Measurements from ENCODE around the gene MYO9B. TPM values are rescaled to one million over a fixed set of nuclear protein-coding genes. Genes with fewer than 3 reads are reported as not detected.
"Not testable (repeated sequence)": the region's sequence is repeated elsewhere in the genome, so short reads cannot be mapped to it uniquely, and the experiment has no call there.

The MYO9B gene
- total and polyA plus RNA-seq, 4 donors: 44.3 to 121 (median 97.2) TPM

DNA sequence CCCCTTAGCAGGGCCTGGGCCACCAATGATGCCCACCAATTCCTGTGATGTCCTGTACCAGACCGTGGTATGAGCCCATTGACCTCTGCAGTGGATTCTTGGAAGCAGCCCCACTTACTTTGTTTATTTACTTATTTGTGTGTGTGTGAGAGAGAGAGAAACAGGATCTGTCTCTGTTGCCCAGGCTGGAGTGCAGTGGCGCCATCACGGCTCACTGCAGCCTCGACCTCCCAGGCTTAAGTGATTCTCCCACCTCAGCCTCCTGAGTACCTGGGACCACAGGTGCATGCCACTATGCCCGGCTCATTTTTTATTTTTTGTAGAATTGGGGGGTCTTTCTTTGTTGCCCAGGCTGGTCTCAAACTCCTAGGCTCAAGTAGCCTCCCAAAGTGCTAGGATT lies 13.0 kb downstream of the MYO9B start:
- DNase-seq: no peak
- no peaks in the 10 kb centered on the region for H3K9me3 ChIP-seq (ENCODE audit: control insufficient read depth in 4 of 4, insufficient read depth in 3 of 4, low read length in 3 of 4)
- TF ChIP-seq, protein P1, sequence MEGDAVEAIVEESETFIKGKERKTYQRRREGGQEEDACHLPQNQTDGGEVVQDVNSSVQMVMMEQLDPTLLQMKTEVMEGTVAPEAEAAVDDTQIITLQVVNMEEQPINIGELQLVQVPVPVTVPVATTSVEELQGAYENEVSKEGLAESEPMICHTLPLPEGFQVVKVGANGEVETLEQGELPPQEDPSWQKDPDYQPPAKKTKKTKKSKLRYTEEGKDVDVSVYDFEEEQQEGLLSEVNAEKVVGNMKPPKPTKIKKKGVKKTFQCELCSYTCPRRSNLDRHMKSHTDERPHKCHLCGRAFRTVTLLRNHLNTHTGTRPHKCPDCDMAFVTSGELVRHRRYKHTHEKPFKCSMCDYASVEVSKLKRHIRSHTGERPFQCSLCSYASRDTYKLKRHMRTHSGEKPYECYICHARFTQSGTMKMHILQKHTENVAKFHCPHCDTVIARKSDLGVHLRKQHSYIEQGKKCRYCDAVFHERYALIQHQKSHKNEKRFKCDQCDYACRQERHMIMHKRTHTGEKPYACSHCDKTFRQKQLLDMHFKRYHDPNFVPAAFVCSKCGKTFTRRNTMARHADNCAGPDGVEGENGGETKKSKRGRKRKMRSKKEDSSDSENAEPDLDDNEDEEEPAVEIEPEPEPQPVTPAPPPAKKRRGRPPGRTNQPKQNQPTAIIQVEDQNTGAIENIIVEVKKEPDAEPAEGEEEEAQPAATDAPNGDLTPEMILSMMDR (IDR thresholded peaks at IDR 0.05; ENCODE audit: control extremely low read depth, extremely low read depth): no peak
- H3K27me3 ChIP-seq (ENCODE audit: control insufficient read depth in 3 of 3, insufficient read depth in 3 of 3, low read length in 2 of 3): no peaks in the 10 kb centered on the region
- H3K9ac ChIP-seq (ENCODE audit: insufficient read depth in 1 of 2, low read length in 2 of 2): no peak overlapping the region
- peaks cover 0 to 7% (median 0%) of the 10 kb centered on the region in 4 donors for H3K36me3 ChIP-seq (ENCODE audit: control insufficient read depth in 4 of 4, insufficient read depth in 4 of 4, low read length in 4 of 4)
- H3K4me1 ChIP-seq (ENCODE audit: control insufficient read depth in 5 of 5, insufficient read depth in 5 of 5, low read length in 5 of 5): peaks cover 0 to 14% (median 3%) of the 10 kb centered on the region in 5 donors
- no peak overlapping the region for H3K4me3 ChIP-seq
- WGBS, 2 donors: 82 to 90% methylated on average over 5 of the region's 5 CpGs
- ATAC-seq (ENCODE audit: insufficient read depth, low FRiP score): no peak
- no peak overlapping the region for H3K27ac ChIP-seq (ENCODE audit: low read depth in 1 of 2, low read length in 1 of 2)

DNA sequence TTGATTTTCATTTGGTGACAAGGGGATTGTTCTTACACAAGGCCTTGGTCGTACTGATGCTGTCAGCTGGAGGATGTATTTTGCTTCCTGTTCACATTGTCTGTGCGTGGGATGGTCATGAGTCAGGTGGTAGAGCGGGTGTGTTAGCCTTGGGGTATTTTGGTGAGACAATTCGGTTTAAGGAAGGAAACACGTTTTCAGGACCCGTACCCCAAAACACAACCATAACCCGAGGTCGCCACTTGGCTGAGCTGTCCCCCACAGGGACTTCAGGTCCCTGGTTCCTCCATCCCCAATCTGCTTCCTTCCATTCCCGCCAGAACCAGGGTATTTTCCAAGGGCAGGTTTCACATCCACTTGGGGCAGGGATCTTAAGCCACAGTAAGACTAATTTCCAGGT lies 15.0 kb downstream of the MYO9B start:
- WGBS, 2 donors: 47 to 64% methylated on average over 9 of the region's 9 CpGs
- H3K27ac ChIP-seq (ENCODE audit: low read depth in 1 of 2, low read length in 1 of 2): peak overlapping the region in 1 of 2 donors; percentile 56
- H3K27me3 ChIP-seq (ENCODE audit: control insufficient read depth in 3 of 3, insufficient read depth in 3 of 3, low read length in 2 of 3): no peaks in the 10 kb centered on the region
- no peak overlapping the region for H3K4me3 ChIP-seq
- peak; percentile 31 for ATAC-seq (ENCODE audit: insufficient read depth, low FRiP score)
- peaks cover 0 to 14% (median 3%) of the 10 kb centered on the region in 5 donors for H3K4me1 ChIP-seq (ENCODE audit: control insufficient read depth in 5 of 5, insufficient read depth in 5 of 5, low read length in 5 of 5)
- H3K9me3 ChIP-seq (ENCODE audit: control insufficient read depth in 4 of 4, insufficient read depth in 3 of 4, low read length in 3 of 4): no peaks in the 10 kb centered on the region
- DNase-seq: no peak
- TF ChIP-seq, protein P1 (IDR thresholded peaks at IDR 0.05; ENCODE audit: control extremely low read depth, extremely low read depth): no peak
- peaks cover 0 to 4% (median 0%) of the 10 kb centered on the region in 4 donors for H3K36me3 ChIP-seq (ENCODE audit: control insufficient read depth in 4 of 4, insufficient read depth in 4 of 4, low read length in 4 of 4)
- H3K9ac ChIP-seq (ENCODE audit: insufficient read depth in 1 of 2, low read length in 2 of 2): no peak overlapping the region

DNA sequence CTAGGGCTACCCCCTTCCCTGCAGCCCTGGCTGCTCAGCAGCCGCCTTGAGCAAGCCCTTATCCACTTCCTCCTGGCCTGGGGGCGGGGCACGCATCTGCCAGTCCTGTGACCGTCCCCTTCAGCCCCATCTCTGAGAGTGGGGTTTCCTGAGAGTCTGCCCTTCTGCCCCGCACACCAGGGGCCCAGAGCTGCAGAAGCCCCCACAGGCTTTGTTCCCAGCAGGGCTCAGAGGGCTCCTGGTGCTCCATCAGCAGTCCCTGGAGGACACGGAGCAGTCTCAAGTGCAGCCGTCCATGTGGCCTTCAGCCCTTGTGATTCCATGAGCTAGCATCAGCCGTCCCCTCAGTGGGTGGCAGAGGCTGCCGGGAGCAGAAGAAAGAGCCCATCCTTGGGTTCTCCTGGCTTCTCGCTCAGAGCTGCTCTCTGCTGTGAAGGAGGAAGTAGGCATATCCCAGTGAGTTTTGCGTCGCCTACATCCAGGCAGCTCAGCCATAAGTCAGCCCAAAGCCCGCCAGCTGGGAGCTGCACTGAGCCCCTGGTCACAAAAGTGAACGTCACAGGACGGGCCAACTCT lies 16.3 kb downstream of the MYO9B start:
- Histone ChIP-seq H3K27ac (ENCODE audit: low read depth in 1 of 2, low read length in 1 of 2) (peak overlapping the region in 1 of 2 donors; percentile 29), H3K4me1 (ENCODE audit: control insufficient read depth in 5 of 5, insufficient read depth in 5 of 5, low read length in 5 of 5) (peaks cover 0 to 14% (median 3%) of the 10 kb centered on the region in 5 donors), H3K4me3 (no peak overlapping the region), H3K27me3 (ENCODE audit: control insufficient read depth in 3 of 3, insufficient read depth in 3 of 3, low read length in 2 of 3) (no peaks in the 10 kb centered on the region), H3K36me3 (ENCODE audit: control insufficient read depth in 4 of 4, insufficient read depth in 4 of 4, low read length in 4 of 4) (no peaks in the 10 kb centered on the region), H3K9me3 (ENCODE audit: control insufficient read depth in 4 of 4, insufficient read depth in 3 of 4, low read length in 3 of 4) (no peaks in the 10 kb centered on the region), H3K9ac (ENCODE audit: insufficient read depth in 1 of 2, low read length in 2 of 2) (no peak overlapping the region)
- 29 to 65% methylated on average over 15 of the region's 15 CpGs for WGBS, 2 donors
- TF ChIP-seq, protein P1 (IDR thresholded peaks at IDR 0.05; ENCODE audit: control extremely low read depth, extremely low read depth): no peak
- ATAC-seq (ENCODE audit: insufficient read depth, low FRiP score) (peak; percentile 49), DNase-seq (no peak)

DNA sequence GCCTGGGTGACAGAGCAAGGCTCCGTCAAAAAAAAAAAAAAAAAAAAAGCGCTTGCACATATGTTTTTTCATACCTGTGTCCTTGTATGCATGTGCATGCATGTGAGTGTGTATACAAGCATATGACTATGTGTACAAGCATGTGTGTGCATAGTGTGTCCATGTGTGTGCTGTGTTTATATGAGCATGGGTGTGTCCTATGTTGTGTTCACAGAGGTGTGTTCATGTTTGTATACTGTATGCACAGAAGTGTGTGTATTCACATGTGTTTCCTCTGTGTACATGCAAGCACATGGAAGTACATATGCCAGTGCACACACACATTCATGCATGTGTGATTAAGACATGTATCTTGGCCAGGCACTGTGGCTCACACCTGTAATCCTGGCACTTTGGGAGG lies 17.1 kb downstream of the MYO9B start:
- TF ChIP-seq, protein P1 (IDR thresholded peaks at IDR 0.05; ENCODE audit: control extremely low read depth, extremely low read depth): no peak
- DNase-seq: no peak
- WGBS, 2 donors: 92 to 94% methylated on average over 2 of the region's 2 CpGs
- no peak overlapping the region for H3K4me3 ChIP-seq
- no peak for ATAC-seq (ENCODE audit: insufficient read depth, low FRiP score)
- no peak overlapping the region for H3K27ac ChIP-seq (ENCODE audit: low read depth in 1 of 2, low read length in 1 of 2)
- no peaks in the 10 kb centered on the region for H3K9me3 ChIP-seq (ENCODE audit: control insufficient read depth in 4 of 4, insufficient read depth in 3 of 4, low read length in 3 of 4)
- H3K36me3 ChIP-seq (ENCODE audit: control insufficient read depth in 4 of 4, insufficient read depth in 4 of 4, low read length in 4 of 4): no peaks in the 10 kb centered on the region
- H3K9ac ChIP-seq (ENCODE audit: insufficient read depth in 1 of 2, low read length in 2 of 2): no peak overlapping the region
- H3K27me3 ChIP-seq (ENCODE audit: control insufficient read depth in 3 of 3, insufficient read depth in 3 of 3, low read length in 2 of 3): no peaks in the 10 kb centered on the region
- peaks cover 0 to 17% (median 3%) of the 10 kb centered on the region in 5 donors for H3K4me1 ChIP-seq (ENCODE audit: control insufficient read depth in 5 of 5, insufficient read depth in 5 of 5, low read length in 5 of 5)

DNA sequence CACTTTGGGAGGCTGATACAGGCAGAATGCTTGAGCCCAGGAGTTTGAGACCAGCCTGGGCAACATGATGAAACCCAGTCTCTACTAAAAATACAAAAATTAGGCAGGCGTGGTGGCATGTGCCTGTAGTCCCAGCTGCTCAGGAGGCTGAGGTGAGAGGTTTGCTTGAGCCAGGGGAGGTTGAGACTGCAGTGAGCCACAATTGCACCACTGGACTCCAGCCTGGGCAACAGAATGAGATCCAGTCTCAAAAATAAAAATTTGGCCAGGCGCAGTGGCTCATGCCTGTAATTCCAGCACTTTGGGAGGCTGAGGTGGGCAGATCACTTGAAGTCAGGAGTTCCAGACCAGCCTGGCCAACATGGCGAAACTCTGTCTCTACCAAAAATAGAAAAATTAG lies 19.1 kb downstream of the MYO9B start:
- not testable (repeated sequence) for H3K27me3 ChIP-seq (ENCODE audit: control insufficient read depth in 3 of 3, insufficient read depth in 3 of 3, low read length in 2 of 3); H3K36me3 ChIP-seq (ENCODE audit: control insufficient read depth in 4 of 4, insufficient read depth in 4 of 4, low read length in 4 of 4); ATAC-seq (ENCODE audit: insufficient read depth, low FRiP score); H3K4me3 ChIP-seq; H3K9me3 ChIP-seq (ENCODE audit: control insufficient read depth in 4 of 4, insufficient read depth in 3 of 4, low read length in 3 of 4); H3K9ac ChIP-seq (ENCODE audit: insufficient read depth in 1 of 2, low read length in 2 of 2); DNase-seq
- peaks cover 0 to 13% (median 2%) of the 10 kb centered on the region in 5 donors for H3K4me1 ChIP-seq (ENCODE audit: control insufficient read depth in 5 of 5, insufficient read depth in 5 of 5, low read length in 5 of 5)
- 97 to 98% methylated on average over 3 of the region's 3 CpGs for WGBS, 2 donors
- H3K27ac ChIP-seq (ENCODE audit: low read depth in 1 of 2, low read length in 1 of 2): peak overlapping the region; percentile 13 to 49
